Colonic mucosa (tissue), 4 donors: Measurements from ENCODE around the gene RNF4. TPM values are rescaled to one million over a fixed set of nuclear protein-coding genes. Genes with fewer than 3 reads are reported as not detected.

Experiments used
- DNase-seq: peaks from one replicate; pipeline ENCODE4 v3.0.0-alpha.2; 2020
- H3K27ac ChIP-seq: fragments of 200-600 bp; one replicate; pipeline ENCODE4 v1.8.0; 2021
- H3K27me3 ChIP-seq: fragments of 200-600 bp; one replicate; pipeline ENCODE4 v1.8.0; 2021
- H3K36me3 ChIP-seq: fragments of 200-600 bp; one replicate; pipeline ENCODE4 v1.8.0; 2021
- H3K4me1 ChIP-seq: fragments of 200-600 bp; one replicate; pipeline ENCODE4 v1.8.0; 2021; ENCODE audit warnings: mild to moderate bottlenecking
- H3K4me3 ChIP-seq: fragments of 200-600 bp; one replicate; pipeline ENCODE4 v1.8.0; 2021
- H3K9ac ChIP-seq, 2 donors: one replicate each; pipeline ENCODE4 v1.7.0; 2013; ENCODE audit warnings: control low read depth in 2 of 2, low read depth in 2 of 2, low read length in 2 of 2
- H3K9me3 ChIP-seq: fragments of 200-600 bp; one replicate; pipeline ENCODE4 v1.8.0; 2021
- intact Hi-C: fragments of 100-400 bp; cut with DNase I; formaldehyde crosslinking; loops from one replicate; pipeline ENCODE4 v1.14.1; 2022
- total RNA-seq, 2 donors: library from RNA; stranded (reverse); fragmentation: NEBNext Ultra II Directional in 1 of 2; extraction: Animal tissue kit (Norgen Biotek cat#: 25700) in 1 of 2; gene quantifications; one replicate each; pipeline ENCODE4 v1.2.1, GENCODE V29; 2021
- TF ChIP-seq, protein P1 (sequence below): fragments of 200-600 bp; IDR thresholded peaks from one replicate; pipeline ENCODE4 v1.8.0; 2022; ENCODE audit warnings: antibody characterized with exemption, mild to moderate bottlenecking
- donor health status: healthy.
- donor health status: DM: no; HTN: no; CAD: no.
- donor health status: DM: no; HTN: no; CAD: no.

RNF4 gene
- total RNA-seq, 2 donors from 2014 or later, result 50.1 to 51.1 TPM

DNA sequence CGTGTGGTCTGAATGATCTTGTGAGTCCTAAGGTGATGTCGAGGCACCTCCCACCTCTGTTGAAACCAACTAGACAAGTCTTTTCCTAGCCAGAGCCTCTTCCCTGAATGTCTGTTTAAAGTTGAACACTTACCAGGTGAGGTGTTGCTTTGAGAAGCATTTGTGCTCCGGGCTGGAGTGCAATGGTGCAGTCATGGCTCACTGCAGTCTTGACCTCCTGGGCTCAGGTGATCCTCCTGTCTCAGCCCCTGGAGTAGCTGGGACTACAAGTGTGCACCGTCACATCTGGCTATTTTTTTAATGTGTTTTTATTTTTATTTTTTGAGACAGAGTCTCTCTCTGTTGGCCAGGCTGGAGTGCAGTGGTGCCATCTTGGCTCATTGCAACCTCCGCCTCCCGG is 18.1 kb downstream of the RNF4 start:
- Histone ChIP-seq H3K9ac (no peak overlapping the region), H3K4me1 (peaks cover 22% of the 10 kb centered on the region), H3K27me3 (no peaks in the 10 kb centered on the region), H3K9me3 (no peaks in the 10 kb centered on the region), H3K27ac (no peak overlapping the region), H3K36me3 (peaks cover 2% of the 10 kb centered on the region), H3K4me3 (no peak overlapping the region)
- intact Hi-C loops, result no loop called here
- TF ChIP-seq, protein P1, sequence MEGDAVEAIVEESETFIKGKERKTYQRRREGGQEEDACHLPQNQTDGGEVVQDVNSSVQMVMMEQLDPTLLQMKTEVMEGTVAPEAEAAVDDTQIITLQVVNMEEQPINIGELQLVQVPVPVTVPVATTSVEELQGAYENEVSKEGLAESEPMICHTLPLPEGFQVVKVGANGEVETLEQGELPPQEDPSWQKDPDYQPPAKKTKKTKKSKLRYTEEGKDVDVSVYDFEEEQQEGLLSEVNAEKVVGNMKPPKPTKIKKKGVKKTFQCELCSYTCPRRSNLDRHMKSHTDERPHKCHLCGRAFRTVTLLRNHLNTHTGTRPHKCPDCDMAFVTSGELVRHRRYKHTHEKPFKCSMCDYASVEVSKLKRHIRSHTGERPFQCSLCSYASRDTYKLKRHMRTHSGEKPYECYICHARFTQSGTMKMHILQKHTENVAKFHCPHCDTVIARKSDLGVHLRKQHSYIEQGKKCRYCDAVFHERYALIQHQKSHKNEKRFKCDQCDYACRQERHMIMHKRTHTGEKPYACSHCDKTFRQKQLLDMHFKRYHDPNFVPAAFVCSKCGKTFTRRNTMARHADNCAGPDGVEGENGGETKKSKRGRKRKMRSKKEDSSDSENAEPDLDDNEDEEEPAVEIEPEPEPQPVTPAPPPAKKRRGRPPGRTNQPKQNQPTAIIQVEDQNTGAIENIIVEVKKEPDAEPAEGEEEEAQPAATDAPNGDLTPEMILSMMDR, result no peak
- DNase-seq, result no peak

DNA sequence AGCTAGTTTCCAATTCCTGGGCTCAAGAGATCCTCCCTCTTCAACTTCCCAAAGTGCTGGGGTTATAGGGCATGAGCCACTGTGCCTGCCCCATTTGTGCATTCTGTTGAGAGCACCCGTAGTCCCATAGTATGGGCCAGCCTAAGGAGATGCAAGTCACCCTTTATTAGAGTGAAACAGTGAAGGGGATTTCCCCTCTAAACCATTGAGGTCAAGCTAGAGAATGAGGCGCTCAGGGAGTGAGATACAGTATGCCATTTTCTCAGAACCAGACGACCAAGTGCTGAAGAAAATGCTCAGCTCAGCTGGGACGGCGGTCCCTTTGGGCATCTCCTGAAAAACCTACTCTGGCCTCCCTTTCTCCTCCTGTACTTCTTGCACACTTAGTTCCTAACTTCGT is 18.7 kb downstream of the RNF4 start:
- TF ChIP-seq, protein P1, result no peak
- H3K9ac ChIP-seq, result no peak overlapping the region
- no peak overlapping the region for H3K4me3 ChIP-seq
- H3K27ac ChIP-seq, result no peak overlapping the region
- H3K4me1 ChIP-seq, result peaks cover 16% of the 10 kb centered on the region
- H3K36me3 ChIP-seq, result peaks cover 7% of the 10 kb centered on the region
- no peaks in the 10 kb centered on the region for H3K27me3 ChIP-seq
- no peaks in the 10 kb centered on the region for H3K9me3 ChIP-seq
- intact Hi-C loops, result no loop called here
- DNase-seq, result no peak

DNA sequence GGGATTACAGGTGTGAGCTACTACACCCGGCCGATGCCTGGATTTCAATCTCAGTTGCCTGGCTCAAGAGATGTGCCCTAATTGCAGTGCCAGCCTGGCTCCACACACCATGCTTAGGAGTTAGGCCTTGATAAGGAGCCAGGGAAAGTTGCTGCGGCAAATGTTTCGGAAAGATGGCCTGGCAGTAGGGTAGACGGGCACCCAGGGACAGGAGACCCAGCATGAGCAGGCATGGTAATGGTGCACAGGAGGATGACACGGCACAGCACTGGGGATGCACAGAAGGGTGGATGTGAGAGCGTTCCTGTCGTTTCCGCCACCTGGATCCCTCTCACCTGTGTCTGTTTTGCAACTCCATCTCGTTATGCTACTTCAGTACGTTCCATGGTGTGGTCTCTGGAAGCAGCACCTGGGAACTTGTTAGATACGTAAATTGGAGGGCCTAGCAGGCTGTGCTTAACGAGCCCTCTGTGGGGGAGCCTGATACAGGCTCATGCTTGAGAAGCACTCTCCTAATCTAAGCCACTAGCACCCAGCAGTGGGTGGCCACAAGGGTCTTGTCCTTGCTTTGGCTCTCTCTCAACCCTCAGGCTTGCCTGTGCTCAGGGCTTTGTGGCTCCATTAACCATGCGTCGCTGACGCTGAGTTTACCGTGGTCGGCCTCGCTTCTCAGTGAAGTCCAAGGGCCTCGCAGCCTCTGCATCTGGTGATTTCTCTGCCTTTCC is 20.3 kb downstream of the RNF4 start:
- Histone ChIP-seq H3K9me3 (no peaks in the 10 kb centered on the region), H3K4me1 (peaks cover 7% of the 10 kb centered on the region), H3K4me3 (no peak overlapping the region), H3K9ac (no peak overlapping the region), H3K27ac (no peak overlapping the region), H3K36me3 (peaks cover 7% of the 10 kb centered on the region), H3K27me3 (no peaks in the 10 kb centered on the region)
- TF ChIP-seq, protein P1, result no peak
- intact Hi-C loops, result no loop called here
- no peak for DNase-seq

DNA sequence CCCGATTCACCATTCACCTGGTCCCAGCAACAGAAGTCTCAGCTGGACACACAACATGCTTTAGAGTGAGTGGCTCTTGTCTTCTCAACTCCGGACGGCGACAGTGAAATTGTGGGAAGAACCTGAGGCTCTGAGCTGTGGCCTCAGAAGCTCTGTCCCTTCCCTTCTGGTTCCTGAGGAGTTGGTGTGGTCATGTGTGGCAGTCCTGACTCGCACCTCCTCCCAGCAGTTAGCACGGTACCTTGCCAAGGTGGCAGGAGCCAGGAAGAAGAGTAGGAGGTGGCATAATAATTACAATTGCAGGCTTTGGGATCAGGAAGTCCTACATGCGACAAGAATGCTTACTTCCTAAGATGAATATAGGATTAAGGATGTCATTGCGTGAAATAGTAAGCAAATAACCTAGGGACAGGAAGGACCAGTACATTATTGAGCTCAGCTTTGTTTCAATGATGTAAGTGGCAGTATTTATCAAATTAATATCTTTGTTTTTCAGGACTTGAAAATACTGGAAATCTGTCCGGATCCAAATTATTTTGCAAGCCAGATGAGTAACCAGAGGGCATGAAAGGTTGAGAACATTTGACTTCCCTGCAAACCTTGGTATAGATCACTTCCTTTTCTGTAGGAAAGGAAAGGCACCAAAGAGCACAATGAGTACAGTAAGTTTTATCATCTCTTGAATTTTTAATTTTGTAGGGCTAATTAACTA is 21.1 kb downstream of the RNF4 start:
- Histone ChIP-seq H3K27ac (no peak overlapping the region), H3K36me3 (peaks cover 7% of the 10 kb centered on the region)

DNA sequence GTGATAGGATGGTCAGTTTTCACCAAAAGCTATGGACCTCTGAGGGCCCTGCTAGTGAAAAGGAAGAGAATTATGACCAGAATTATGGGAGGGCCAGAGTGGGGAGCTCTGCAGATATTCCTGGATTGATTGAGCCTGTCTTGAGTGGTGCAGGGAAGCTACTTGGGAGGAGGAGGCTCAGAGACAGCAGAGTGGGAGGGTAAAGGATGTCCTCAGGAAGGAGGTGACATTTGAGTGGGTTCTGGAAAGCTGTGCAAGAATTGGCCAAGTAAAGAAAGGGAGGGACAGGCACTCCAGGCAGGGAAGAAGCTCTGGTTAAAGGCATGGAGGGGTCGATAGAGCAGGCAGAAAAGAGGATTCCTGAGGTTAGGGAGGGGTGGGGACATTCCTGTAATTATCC is 24.1 kb downstream of the RNF4 start:
- no peak for DNase-seq
- Histone ChIP-seq H3K27me3 (no peaks in the 10 kb centered on the region), H3K9ac (no peak overlapping the region), H3K9me3 (no peaks in the 10 kb centered on the region), H3K36me3 (peaks cover 13% of the 10 kb centered on the region), H3K4me1 (no peaks in the 10 kb centered on the region), H3K4me3 (no peak overlapping the region), H3K27ac (no peak overlapping the region)
- TF ChIP-seq, protein P1, result no peak
- intact Hi-C loops, result no loop called here

More for the DNA sequence above, 21.1 kb downstream of the RNF4 start:
- H3K9me3 ChIP-seq, result no peaks in the 10 kb centered on the region
- DNase-seq, result no peak
- peaks cover 7% of the 10 kb centered on the region for H3K4me1 ChIP-seq
- TF ChIP-seq, protein P1, result no peak
- intact Hi-C loops, result no loop called here
- no peak overlapping the region for H3K9ac ChIP-seq
- no peaks in the 10 kb centered on the region for H3K27me3 ChIP-seq
- no peak overlapping the region for H3K4me3 ChIP-seq
